ENCODE data around the gene PKP4.

PKP4 gene

DNA sequence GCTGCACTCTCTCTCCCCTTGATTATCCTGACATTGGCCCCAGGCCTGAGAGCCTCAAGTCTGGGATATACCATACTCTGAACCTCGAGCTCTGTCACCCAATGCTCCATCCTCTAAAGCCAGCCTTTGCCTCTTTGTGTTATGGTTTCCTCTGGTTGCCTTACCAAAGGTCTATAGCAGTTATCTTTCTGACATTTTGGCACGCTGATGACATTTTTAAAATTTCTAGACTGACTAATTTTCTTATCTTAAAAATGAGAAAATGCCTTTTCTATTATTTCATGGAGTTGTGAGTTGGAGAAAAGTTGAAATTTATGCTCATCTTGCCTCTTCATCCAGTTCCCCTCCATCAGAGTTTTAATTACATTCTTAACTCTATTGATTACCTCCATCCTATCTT lies 62.7 kb downstream of the PKP4 start:
- DNase-seq (ENCODE audit: low spot score): no peak
- TF ChIP-seq CTCF (IDR thresholded peaks at IDR 0.05): no peak
- no peak overlapping the region for H3K4me3 ChIP-seq
- H3K27ac ChIP-seq: no peak overlapping the region

DNA sequence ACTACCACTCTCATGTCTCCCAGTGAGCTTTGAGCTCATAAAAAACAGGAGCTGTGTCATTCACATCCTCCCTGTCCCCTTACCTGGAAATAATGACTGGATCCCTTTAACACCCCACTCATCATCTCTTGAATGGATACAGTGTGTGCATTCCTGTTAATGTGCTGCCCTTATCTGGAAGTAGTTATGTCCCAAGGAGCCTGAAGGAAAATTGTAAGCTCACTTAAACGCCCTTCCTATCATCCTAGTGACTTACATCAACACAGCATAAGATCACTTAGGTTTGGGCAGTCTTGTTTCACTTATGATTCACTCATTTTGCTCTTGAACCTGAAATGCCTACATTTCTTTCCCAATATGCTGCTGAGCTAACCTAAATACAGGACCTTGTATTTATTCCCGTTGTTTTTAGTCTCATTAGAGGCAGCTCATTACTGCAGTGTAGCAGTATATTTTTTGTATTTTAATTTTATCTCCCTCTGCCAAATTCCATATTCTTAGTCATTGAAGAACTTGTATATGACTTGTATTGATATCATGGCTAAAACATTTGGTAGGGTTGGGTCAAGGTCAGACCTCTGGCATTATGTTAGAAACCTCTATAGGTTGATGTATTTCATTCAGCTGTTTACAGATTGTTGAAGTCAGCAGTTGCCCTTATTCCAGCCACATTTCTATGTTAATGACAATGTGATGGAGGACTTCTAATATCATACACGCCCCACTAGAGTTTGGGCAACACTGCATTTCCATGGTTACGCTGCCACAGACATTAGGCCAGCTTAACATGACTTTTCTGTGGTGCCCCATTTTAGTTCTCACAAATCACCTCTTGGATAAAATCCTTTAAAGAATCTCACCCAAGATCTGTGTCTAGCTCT lies 72.9 kb downstream of the PKP4 start:
- no peak for DNase-seq (ENCODE audit: low spot score)
- Histone ChIP-seq H3K4me3 (no peak overlapping the region), H3K27ac (no peak overlapping the region)
- TF ChIP-seq CTCF (IDR thresholded peaks at IDR 0.05): no peak

GRCh38 chr2:158530829-158531228 lies 74.1 kb downstream of the PKP4 start:
- Histone ChIP-seq H3K27ac (no peak overlapping the region), H3K4me3 (no peak overlapping the region)
- DNase-seq (ENCODE audit: low spot score): no peak
- no peak for TF ChIP-seq CTCF (IDR thresholded peaks at IDR 0.05)

- no peak for DNase-seq (ENCODE audit: low spot score)
Measured at GRCh38 chr2:158533009-158533408, 76.3 kb downstream of the PKP4 start.

DNA sequence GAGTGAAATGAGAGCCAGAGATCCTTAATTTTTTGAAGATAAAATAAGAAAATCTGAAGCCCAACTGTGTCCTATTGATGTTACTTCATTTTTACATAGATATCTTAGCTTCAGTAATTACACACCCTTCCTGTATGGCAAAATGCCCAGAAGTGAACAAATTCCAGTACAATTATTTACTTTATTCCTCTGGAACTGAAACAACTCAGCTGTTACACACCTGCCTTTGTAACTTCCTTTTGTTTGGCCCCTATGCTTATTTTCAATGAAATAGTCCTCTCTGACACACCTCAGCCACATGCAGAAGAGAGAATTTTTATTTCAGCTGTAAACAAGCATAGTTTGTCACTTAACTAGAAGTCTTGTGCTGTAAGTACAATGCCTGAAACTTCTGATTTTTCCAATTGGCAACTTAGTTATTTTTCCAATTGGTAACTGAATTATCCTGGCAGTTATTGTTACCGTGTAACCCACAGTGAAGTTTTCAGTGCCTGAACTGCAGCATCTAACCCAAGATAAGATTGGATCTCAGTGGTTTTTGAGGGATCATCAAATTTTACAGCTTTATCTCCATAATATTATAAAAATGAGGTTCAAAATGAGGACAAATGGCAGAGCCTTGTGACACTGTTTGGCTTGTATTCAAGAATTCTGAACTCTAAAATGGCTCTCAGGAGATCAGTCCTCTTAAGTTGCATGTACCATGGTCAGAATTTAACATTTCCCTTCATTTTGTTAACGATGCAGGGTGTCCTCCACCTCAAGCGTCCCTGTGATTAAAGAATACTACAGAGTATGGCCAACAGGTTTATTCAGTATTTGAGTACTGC lies 82.6 kb downstream of the PKP4 start:
- no peak for TF ChIP-seq CTCF (IDR thresholded peaks at IDR 0.05)
- H3K4me3 ChIP-seq: no peak overlapping the region
- no peak for DNase-seq (ENCODE audit: low spot score)
- H3K27ac ChIP-seq: no peak overlapping the region

More at GRCh38 chr2:158533009-158533408, 76.3 kb downstream of the PKP4 start:
- Histone ChIP-seq H3K27ac (no peak overlapping the region), H3K4me3 (no peak overlapping the region)
- no peak for TF ChIP-seq CTCF (IDR thresholded peaks at IDR 0.05)

GRCh38 chr2:158542577-158542976 lies 85.8 kb downstream of the PKP4 start:
- Histone ChIP-seq H3K27ac (no peak overlapping the region), H3K4me3 (no peak overlapping the region)
- TF ChIP-seq CTCF (IDR thresholded peaks at IDR 0.05): no peak
- DNase-seq (ENCODE audit: low spot score): no peak

Measured in coronary artery (tissue), 2 donors.